ENCODE measurements around the gene ANKRD29. TPM values are rescaled to one million over a fixed set of nuclear protein-coding genes. Genes with fewer than 3 reads are reported as not detected.

ANKRD29 gene
- total RNA-seq, 1 donor from 2014 or later = 0.50 TPM

GRCh38 chr18:23605941-23606340 lies 56.8 kb downstream of the ANKRD29 start:
- no peaks in the 10 kb centered on the region for H3K4me1 Mint-ChIP-seq (ENCODE audit: low read depth)
- H3K27ac Mint-ChIP-seq (ENCODE audit: unreplicated experiment) = no peak overlapping the region
- no peak for DNase-seq (ENCODE audit: low spot score)
- H3K36me3 Mint-ChIP-seq (ENCODE audit: low read depth) = no peaks in the 10 kb centered on the region
- peaks cover 13% of the 10 kb centered on the region for H3K27me3 Mint-ChIP-seq (ENCODE audit: low read depth)
- H3K4me3 Mint-ChIP-seq (ENCODE audit: unreplicated experiment) = no peak overlapping the region
- TF ChIP-seq CTCF (IDR thresholded peaks at IDR 0.05) = no peak
- H3K9me3 Mint-ChIP-seq (ENCODE audit: low read depth) = no peaks in the 10 kb centered on the region

GRCh38 chr18:23599809-23600208 lies 62.9 kb downstream of the ANKRD29 start:
- Mint-ChIP-seq H3K27ac (ENCODE audit: unreplicated experiment) (peak overlapping the region; percentile 22), H3K4me3 (ENCODE audit: unreplicated experiment) (no peak overlapping the region), H3K27me3 (ENCODE audit: low read depth) (peaks cover 3% of the 10 kb centered on the region), H3K36me3 (ENCODE audit: low read depth) (no peaks in the 10 kb centered on the region), H3K4me1 (ENCODE audit: low read depth) (peaks cover 8% of the 10 kb centered on the region), H3K9me3 (ENCODE audit: low read depth) (no peaks in the 10 kb centered on the region)
- no peak for TF ChIP-seq CTCF (IDR thresholded peaks at IDR 0.05)
- DNase-seq (ENCODE audit: low spot score) = no peak

- no peak for DNase-seq (ENCODE audit: low spot score)
- no peaks in the 10 kb centered on the region for H3K36me3 Mint-ChIP-seq (ENCODE audit: low read depth)
- no peaks in the 10 kb centered on the region for H3K9me3 Mint-ChIP-seq (ENCODE audit: low read depth)
- no peaks in the 10 kb centered on the region for H3K27me3 Mint-ChIP-seq (ENCODE audit: low read depth)
- no peak overlapping the region for H3K27ac Mint-ChIP-seq (ENCODE audit: unreplicated experiment)
- no peak for TF ChIP-seq CTCF (IDR thresholded peaks at IDR 0.05)
- peaks cover 13% of the 10 kb centered on the region for H3K4me1 Mint-ChIP-seq (ENCODE audit: low read depth)
- no peak overlapping the region for H3K4me3 Mint-ChIP-seq (ENCODE audit: unreplicated experiment)
Measured at GRCh38 chr18:23596183-23596582, 66.5 kb downstream of the ANKRD29 start.

- H3K36me3 Mint-ChIP-seq (ENCODE audit: low read depth) = no peaks in the 10 kb centered on the region
- H3K27me3 Mint-ChIP-seq (ENCODE audit: low read depth) = no peaks in the 10 kb centered on the region
- DNase-seq (ENCODE audit: low spot score) = no peak
- H3K9me3 Mint-ChIP-seq (ENCODE audit: low read depth) = no peaks in the 10 kb centered on the region
- no peak for TF ChIP-seq CTCF (IDR thresholded peaks at IDR 0.05)
- H3K4me1 Mint-ChIP-seq (ENCODE audit: low read depth) = peaks cover 13% of the 10 kb centered on the region
- H3K4me3 Mint-ChIP-seq (ENCODE audit: unreplicated experiment) = no peak overlapping the region
- no peak overlapping the region for H3K27ac Mint-ChIP-seq (ENCODE audit: unreplicated experiment)
Measured at GRCh38 chr18:23595591-23595990, 67.1 kb downstream of the ANKRD29 start.

- Mint-ChIP-seq H3K4me1 (ENCODE audit: low read depth) (peaks cover 10% of the 10 kb centered on the region), H3K27me3 (ENCODE audit: low read depth) (no peaks in the 10 kb centered on the region), H3K27ac (ENCODE audit: unreplicated experiment) (peak overlapping the region; percentile 22), H3K36me3 (ENCODE audit: low read depth) (no peaks in the 10 kb centered on the region), H3K9me3 (ENCODE audit: low read depth) (no peaks in the 10 kb centered on the region), H3K4me3 (ENCODE audit: unreplicated experiment) (no peak overlapping the region)
- no peak for DNase-seq (ENCODE audit: low spot score)
- no peak for TF ChIP-seq CTCF (IDR thresholded peaks at IDR 0.05)
Measured at GRCh38 chr18:23593720-23594119, 69.0 kb downstream of the ANKRD29 start.

Measured in chondrocyte (in vitro differentiated cells).